ENCODE results near the gene NOXO1. TPM values are rescaled to one million over a fixed set of nuclear protein-coding genes. Genes with fewer than 3 reads are reported as not detected.

NOXO1 gene
- total and polyA plus RNA-seq, 4 donors, result 0.28 to 0.67 (median 0.63) TPM; not detected in 1

DNA sequence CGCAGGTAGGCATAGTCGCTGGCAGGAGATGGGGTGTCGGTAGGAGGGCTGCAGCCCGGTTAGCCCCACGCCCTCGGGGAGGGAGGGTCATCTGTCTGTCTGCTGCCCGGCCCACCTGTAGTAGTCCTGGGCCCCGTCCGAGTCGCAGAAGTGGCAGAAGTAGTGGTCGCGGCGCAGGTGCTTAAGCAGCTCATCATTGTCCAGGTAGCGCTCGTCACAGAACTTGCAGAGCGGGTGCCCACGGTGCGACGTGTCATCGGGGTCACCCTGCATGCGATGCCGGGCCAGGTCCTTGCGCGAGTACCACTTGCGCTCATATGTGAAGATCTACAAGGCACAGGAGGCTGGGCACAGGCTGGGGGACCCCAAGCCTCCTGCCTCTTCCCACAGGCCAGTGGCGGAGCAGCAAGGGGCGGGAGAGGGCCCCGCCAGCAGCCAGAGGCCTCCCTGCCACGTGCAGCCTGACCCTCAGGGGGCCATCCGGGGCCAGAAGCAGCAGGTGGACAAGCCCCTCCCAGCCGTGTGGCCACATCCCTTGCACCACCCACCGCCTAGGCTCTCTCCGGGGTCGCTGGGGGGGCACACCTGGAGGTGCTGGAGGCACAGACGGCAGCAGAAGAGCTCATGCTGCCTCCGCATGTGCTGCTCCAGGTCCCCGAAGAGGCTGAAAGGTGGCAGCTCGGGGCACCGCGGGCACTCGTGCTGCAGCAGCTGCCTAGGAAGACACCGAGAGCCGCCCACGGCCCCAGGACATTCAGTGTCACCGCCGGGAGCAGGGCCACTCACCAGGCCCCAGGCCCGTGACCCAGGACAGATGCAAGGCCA lies 21.3 kb upstream of the NOXO1 start:
- no peak overlapping the region for H3K9ac ChIP-seq (ENCODE audit: low read depth in 1 of 2, low read length in 2 of 2)
- H3K4me1 ChIP-seq (ENCODE audit: control insufficient read depth in 4 of 4, insufficient read depth in 4 of 4, low read length in 3 of 4), result peaks cover 29 to 43% (median 34%) of the 10 kb centered on the region in 4 donors
- no peaks in the 10 kb centered on the region for H3K27me3 ChIP-seq (ENCODE audit: control insufficient read depth in 4 of 4, insufficient read depth in 4 of 4, low read length in 3 of 4)
- 95% methylated on average over 47 of the region's 47 CpGs for WGBS
- H3K4me3 ChIP-seq (ENCODE audit: low read depth in 1 of 3, low read length in 3 of 3), result no peak overlapping the region
- TF ChIP-seq ATF3 (IDR thresholded peaks at IDR 0.05), result no peak
- no peak for TF ChIP-seq TAF1 (conservative IDR thresholded peaks at IDR 0.05)
- TF ChIP-seq FOXA1 (IDR thresholded peaks at IDR 0.05), result no peak
- TF ChIP-seq REST (IDR thresholded peaks at IDR 0.05), result no peak
- no peak for DNase-seq (ENCODE audit: low spot score)
- no peaks in the 10 kb centered on the region for H3K9me3 ChIP-seq (ENCODE audit: control insufficient read depth in 4 of 4, low read length in 3 of 4)
- H3K27ac ChIP-seq (ENCODE audit: low read depth in 1 of 2, low read length in 2 of 2), result no peak overlapping the region
- H3K36me3 ChIP-seq (ENCODE audit: control insufficient read depth in 4 of 4, insufficient read depth in 3 of 4, low read depth in 1 of 4, low read length in 3 of 4), result peaks cover 19 to 56% (median 25%) of the 10 kb centered on the region in 4 donors

DNA sequence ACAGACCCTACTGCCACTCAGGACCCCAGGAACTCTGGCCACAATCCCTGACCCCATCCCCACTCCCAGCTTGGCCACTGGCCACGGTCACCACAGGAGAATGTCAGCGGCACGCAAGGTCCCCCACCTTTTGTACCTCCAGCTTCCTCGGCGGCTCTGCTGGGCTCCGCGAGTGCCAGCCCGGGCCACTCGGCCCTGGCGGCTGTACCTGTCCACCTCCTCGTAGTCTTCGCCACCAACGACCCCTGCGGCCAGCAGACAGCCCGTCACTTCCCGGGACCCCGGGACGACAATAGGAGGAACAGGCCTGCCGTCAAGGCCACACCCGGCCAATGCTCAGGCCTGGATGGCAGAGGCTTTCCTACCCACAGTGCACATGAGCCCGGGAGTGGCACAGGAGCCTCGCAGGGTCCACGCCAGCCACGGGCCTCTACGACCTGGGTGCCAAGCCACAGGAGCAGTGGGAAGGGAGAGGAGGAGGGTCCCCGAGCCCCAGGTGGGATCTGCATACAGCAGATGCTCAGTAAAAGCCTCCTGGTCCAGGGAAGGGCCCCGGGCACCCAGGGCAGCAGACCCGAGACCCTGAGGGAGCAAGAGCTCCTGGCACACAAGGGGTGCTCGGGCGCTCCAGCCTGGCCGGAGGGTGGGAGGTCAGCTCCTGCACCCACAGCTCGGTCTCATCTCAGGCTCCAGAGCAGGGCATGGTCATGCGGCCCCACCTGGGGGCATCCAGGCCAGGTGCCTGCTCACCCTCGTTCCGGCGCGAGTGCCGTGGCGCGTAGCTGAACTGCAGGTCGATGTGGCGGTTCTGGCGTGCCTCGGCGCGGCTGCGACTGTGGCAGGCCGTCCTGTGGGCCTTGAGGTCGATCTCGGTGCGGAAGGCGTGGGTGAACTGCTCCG lies 20.4 kb upstream of the NOXO1 start:
- no peak overlapping the region for H3K27ac ChIP-seq (ENCODE audit: low read depth in 1 of 2, low read length in 2 of 2)
- H3K36me3 ChIP-seq (ENCODE audit: control insufficient read depth in 4 of 4, insufficient read depth in 3 of 4, low read depth in 1 of 4, low read length in 3 of 4), result peaks cover 24 to 65% (median 27%) of the 10 kb centered on the region in 4 donors
- TF ChIP-seq, protein P1, sequence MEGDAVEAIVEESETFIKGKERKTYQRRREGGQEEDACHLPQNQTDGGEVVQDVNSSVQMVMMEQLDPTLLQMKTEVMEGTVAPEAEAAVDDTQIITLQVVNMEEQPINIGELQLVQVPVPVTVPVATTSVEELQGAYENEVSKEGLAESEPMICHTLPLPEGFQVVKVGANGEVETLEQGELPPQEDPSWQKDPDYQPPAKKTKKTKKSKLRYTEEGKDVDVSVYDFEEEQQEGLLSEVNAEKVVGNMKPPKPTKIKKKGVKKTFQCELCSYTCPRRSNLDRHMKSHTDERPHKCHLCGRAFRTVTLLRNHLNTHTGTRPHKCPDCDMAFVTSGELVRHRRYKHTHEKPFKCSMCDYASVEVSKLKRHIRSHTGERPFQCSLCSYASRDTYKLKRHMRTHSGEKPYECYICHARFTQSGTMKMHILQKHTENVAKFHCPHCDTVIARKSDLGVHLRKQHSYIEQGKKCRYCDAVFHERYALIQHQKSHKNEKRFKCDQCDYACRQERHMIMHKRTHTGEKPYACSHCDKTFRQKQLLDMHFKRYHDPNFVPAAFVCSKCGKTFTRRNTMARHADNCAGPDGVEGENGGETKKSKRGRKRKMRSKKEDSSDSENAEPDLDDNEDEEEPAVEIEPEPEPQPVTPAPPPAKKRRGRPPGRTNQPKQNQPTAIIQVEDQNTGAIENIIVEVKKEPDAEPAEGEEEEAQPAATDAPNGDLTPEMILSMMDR (IDR thresholded peaks at IDR 0.05; ENCODE audit: low read depth, low read length, missing input control), result no peak
- TF ChIP-seq GABPA (IDR thresholded peaks at IDR 0.05 in 1 of 2, conservative IDR thresholded peaks at IDR 0.05 in 1 of 2) (no peak), EGR1 (IDR thresholded peaks at IDR 0.05; ENCODE audit: low read depth in 2 of 2) (no peak), HNF4G (IDR thresholded peaks at IDR 0.05) (no peak), REST (IDR thresholded peaks at IDR 0.05) (no peak), ZBTB33 (IDR thresholded peaks at IDR 0.05) (no peak), TAF1 (conservative IDR thresholded peaks at IDR 0.05) (no peak), FOXA2 (IDR thresholded peaks at IDR 0.05) (no peak), NR2F2 (IDR thresholded peaks at IDR 0.05) (no peak), RXRA (IDR thresholded peaks at IDR 0.05) (no peak), FOXA1 (IDR thresholded peaks at IDR 0.05) (no peak)
- H3K27me3 ChIP-seq (ENCODE audit: control insufficient read depth in 4 of 4, insufficient read depth in 4 of 4, low read length in 3 of 4), result no peaks in the 10 kb centered on the region
- 95% methylated on average over 53 of the region's 53 CpGs for WGBS
- peaks cover 21 to 34% (median 25%) of the 10 kb centered on the region in 4 donors for H3K4me1 ChIP-seq (ENCODE audit: control insufficient read depth in 4 of 4, insufficient read depth in 4 of 4, low read length in 3 of 4)
- H3K9ac ChIP-seq (ENCODE audit: low read depth in 1 of 2, low read length in 2 of 2), result no peak overlapping the region
- no peak for DNase-seq (ENCODE audit: low spot score)
- H3K9me3 ChIP-seq (ENCODE audit: control insufficient read depth in 4 of 4, low read length in 3 of 4), result no peaks in the 10 kb centered on the region
- H3K4me3 ChIP-seq (ENCODE audit: low read depth in 1 of 3, low read length in 3 of 3), result no peak overlapping the region

Measured in liver (tissue), 9 donors.